Right atrium auricular region (tissue), 2 donors: ENCODE results near the gene SUPT20HL1. TPM values are rescaled to one million over a fixed set of nuclear protein-coding genes. Genes with fewer than 3 reads are reported as not detected.
"Not testable (repeated sequence)": the region's sequence is repeated elsewhere in the genome, so short reads cannot be mapped to it uniquely, and the experiment has no call there.

Source experiments
- DNase-seq: peaks from one replicate; pipeline ENCODE4 v3.0.0-alpha.2; 2019; ENCODE audit warnings: low spot score
- H3K27ac ChIP-seq, 2 donors: fragments of 200-600 bp; sonication (generic); 1 replicate in 1 of 2; 2 replicates in 1 of 2; pipeline ENCODE4 v1.5.1; 2016 to 2019
- H3K27me3 ChIP-seq, 2 donors: fragments of 200-600 bp; sonication (generic); one replicate each; pipeline versions ENCODE4 v1.5.1 to v1.6.0; 2017 to 2019
- H3K36me3 ChIP-seq: fragments of 200-600 bp; sonication (generic); one replicate; pipeline ENCODE4 v1.5.1; 2016
- H3K4me1 ChIP-seq, 2 donors: fragments of 200-600 bp; sonication (generic); one replicate each; pipeline versions ENCODE4 v1.5.1 to v1.6.0; 2017 to 2019
- H3K4me3 ChIP-seq, 2 donors: fragments of 200-600 bp; sonication (generic); 1 replicate in 1 of 2; 2 replicates in 1 of 2; pipeline ENCODE4 v1.5.1; 2017 to 2019; ENCODE audit warnings: mild to moderate bottlenecking in 1 of 2, moderate library complexity in 1 of 2
- H3K9me3 ChIP-seq, 2 donors: fragments of 200-600 bp; sonication (generic); one replicate each; pipeline ENCODE4 v1.5.1; 2019
- CTCF ChIP-seq, 2 donors: fragments of 200-600 bp; sonication (generic); IDR thresholded peaks; one replicate each; pipeline ENCODE4 v1.5.1; 2019; ENCODE audit warnings: antibody characterized with exemption in 2 of 2
- total RNA-seq, 2 donors: library from RNA; depleted of rRNA; stranded (reverse); fragments of >200 nt; gene quantifications; one replicate each; pipeline ENCODE4 v1.1.0, GENCODE V29; 2016

Gene SUPT20HL1
- total RNA-seq, 2 donors from 2014 or later: not detected

- H3K9me3 ChIP-seq: no peaks in the 10 kb centered on the region
- DNase-seq: no peak
- no peak overlapping the region for H3K27ac ChIP-seq
- no peaks in the 10 kb centered on the region for H3K36me3 ChIP-seq
- no peaks in the 10 kb centered on the region for H3K4me1 ChIP-seq
- TF ChIP-seq CTCF (IDR thresholded peaks at IDR 0.05): no peak
- H3K4me3 ChIP-seq: no peak overlapping the region
- no peaks in the 10 kb centered on the region for H3K27me3 ChIP-seq
Measured at GRCh38 chrX:24364851-24365538, 4.6 kb downstream of the SUPT20HL1 start.

- H3K4me3 ChIP-seq, DNase-seq, H3K27ac ChIP-seq, H3K9me3 ChIP-seq, H3K4me1 ChIP-seq, H3K36me3 ChIP-seq, H3K27me3 ChIP-seq: not testable (repeated sequence)
Measured at GRCh38 chrX:24366762-24367400, 6.4 kb downstream of the SUPT20HL1 start.

GRCh38 chrX:24369816-24370215 lies 9.4 kb downstream of the SUPT20HL1 start:
- Histone ChIP-seq H3K9me3 (no peaks in the 10 kb centered on the region), H3K4me3 (no peak overlapping the region), H3K27me3 (no peaks in the 10 kb centered on the region), H3K4me1 (peaks cover 0 to 4% of the 10 kb centered on the region in 2 donors), H3K36me3 (no peaks in the 10 kb centered on the region), H3K27ac (no peak overlapping the region)
- TF ChIP-seq CTCF (IDR thresholded peaks at IDR 0.05): no peak
- DNase-seq: no peak

- peak; percentile 40 to 72 for TF ChIP-seq CTCF (IDR thresholded peaks at IDR 0.05)
- peaks cover 0 to 4% of the 10 kb centered on the region in 2 donors for H3K4me1 ChIP-seq
- no peaks in the 10 kb centered on the region for H3K27me3 ChIP-seq
- H3K36me3 ChIP-seq: no peaks in the 10 kb centered on the region
- H3K4me3 ChIP-seq: no peak overlapping the region
- peak; percentile 68 for DNase-seq
- H3K9me3 ChIP-seq: no peaks in the 10 kb centered on the region
- no peak overlapping the region for H3K27ac ChIP-seq
Measured at GRCh38 chrX:24371391-24371972, 11.0 kb downstream of the SUPT20HL1 start.

GRCh38 chrX:24372021-24372763 lies 11.8 kb downstream of the SUPT20HL1 start:
- Histone ChIP-seq H3K4me3 (no peak overlapping the region), H3K4me1 (peaks cover 0 to 4% of the 10 kb centered on the region in 2 donors), H3K9me3 (no peaks in the 10 kb centered on the region), H3K36me3 (no peaks in the 10 kb centered on the region), H3K27ac (no peak overlapping the region), H3K27me3 (no peaks in the 10 kb centered on the region)
- TF ChIP-seq CTCF (IDR thresholded peaks at IDR 0.05): no peak
- no peak for DNase-seq

- no peak for DNase-seq
Measured at GRCh38 chrX:24375600-24376131, 15.2 kb downstream of the SUPT20HL1 start.

More at GRCh38 chrX:24375600-24376131, 15.2 kb downstream of the SUPT20HL1 start:
- H3K27ac ChIP-seq: no peak overlapping the region
- no peak for TF ChIP-seq CTCF (IDR thresholded peaks at IDR 0.05)
- no peaks in the 10 kb centered on the region for H3K36me3 ChIP-seq
- H3K27me3 ChIP-seq: no peaks in the 10 kb centered on the region
- no peak overlapping the region for H3K4me3 ChIP-seq
- H3K4me1 ChIP-seq: peaks cover 0 to 4% of the 10 kb centered on the region in 2 donors
- no peaks in the 10 kb centered on the region for H3K9me3 ChIP-seq
